Measurements from ENCODE around the gene PRDM10.
A peak's percentile ranks its signal among the peaks of the same experiment; 100 is the strongest.

Gene PRDM10

DNA sequence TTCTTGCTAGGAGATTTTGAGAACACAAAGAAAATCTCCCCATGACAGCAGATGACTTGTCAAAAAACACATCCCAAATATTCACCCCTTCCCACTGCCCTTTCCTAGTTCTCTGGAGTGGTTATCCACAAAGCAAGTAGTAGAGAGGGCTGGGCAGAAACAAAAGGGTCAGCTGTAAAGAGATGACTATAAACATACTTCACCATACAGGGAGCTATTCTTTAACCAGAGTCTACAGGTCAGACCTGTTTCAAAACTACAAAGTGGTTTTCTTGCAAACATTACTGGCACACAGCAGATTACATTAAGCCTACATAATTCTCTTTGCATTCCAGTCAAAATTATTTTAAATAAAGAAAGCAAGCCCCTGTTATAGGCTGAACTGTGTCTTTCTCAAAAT is 59.6 kb downstream of the PRDM10 start:
- no peak for DNase-seq

DNA sequence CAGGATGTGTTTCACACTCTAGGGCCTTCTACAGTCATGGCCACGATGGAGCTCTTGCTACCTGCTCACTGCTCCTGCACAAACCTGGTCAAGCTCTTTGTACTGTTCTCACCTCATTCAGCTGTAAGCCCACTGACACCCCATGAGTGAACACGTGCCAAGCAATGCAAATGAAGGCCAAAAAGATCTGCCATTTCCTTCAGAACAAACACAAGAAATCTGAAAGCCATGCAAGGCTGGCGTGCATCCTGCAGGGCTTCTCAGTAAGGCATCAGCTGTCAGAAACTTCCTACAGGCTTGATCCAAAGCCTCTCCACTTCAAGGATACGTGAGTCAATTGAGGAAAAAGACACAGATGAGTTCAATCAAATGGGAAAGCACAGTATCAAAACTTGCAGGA is 63.1 kb downstream of the PRDM10 start:
- DNase-seq = no peak

GRCh38 chr11:129938764-129939163 is 63.9 kb downstream of the PRDM10 start:
- DNase-seq = no peak

- DNase-seq = no peak
Measured at GRCh38 chr11:129937592-129938238, 64.9 kb downstream of the PRDM10 start.

- DNase-seq = no peak
Measured at GRCh38 chr11:129935723-129936122, 66.9 kb downstream of the PRDM10 start.

- DNase-seq = no peak
Measured at GRCh38 chr11:129933891-129934290, 68.7 kb downstream of the PRDM10 start.

- DNase-seq = no peak
Measured at GRCh38 chr11:129933262-129933661, 69.4 kb downstream of the PRDM10 start.

GRCh38 chr11:129932381-129933067 is 70.1 kb downstream of the PRDM10 start:
- DNase-seq = no peak

- DNase-seq = no peak
Measured at GRCh38 chr11:129930743-129931142, 71.9 kb downstream of the PRDM10 start.

- no peak for DNase-seq
Measured at GRCh38 chr11:129930296-129930695, 72.3 kb downstream of the PRDM10 start.

GRCh38 chr11:129929721-129930120 is 72.9 kb downstream of the PRDM10 start:
- no peak for DNase-seq

DNA sequence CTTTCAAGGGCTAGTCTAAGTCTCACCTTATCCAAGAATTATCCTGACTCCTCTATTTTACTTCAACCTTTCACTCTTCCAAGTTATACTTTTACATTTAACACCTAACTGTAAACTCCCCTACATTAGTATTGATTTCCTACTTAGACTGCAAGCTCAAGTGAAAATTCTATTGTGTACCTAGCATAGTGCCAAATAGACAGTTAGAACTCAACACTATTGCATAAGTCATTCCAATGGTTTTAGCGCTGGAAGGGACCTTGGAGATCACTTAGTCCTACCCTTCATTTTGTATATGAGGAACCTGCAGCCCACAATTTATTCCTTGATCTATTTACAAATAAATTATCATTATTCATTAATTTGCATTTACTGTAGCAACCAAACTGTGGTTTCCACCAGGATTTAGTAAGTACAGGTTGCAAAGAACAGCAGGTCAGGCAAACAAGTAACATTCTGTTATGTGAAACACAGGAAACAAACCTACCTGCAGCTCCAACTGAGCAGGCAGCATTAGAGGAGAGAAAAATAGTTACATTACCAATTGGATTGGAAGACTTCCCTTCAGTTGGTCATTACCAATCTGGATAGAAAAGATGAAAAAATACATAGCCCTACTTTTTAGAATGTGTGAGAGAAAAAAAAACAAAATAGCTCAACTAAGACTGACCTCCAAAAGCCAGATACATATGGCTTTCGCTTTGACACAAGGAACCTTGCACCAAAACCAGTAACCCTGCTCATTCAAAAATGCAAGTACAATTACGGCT is 73.5 kb downstream of the PRDM10 start:
- no peak for DNase-seq

DNA sequence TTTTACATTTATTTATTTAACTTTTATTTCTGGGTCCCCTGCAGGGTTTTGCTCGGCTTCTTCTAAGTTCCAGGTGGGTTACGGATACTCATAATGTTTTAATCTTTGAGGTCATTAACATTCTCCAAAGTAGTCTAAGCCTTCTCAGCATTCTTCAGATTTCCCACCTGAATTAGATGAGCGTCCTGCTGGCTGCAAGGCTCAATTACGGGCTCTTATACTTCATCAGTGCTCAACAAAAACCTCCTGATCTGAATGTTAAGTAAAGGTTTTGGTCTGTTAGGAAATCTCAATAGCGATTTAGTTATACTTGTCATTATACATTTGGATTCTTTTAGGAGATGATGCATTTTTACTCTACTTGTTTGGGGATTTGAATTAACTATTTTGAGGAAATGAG is 80.0 kb downstream of the PRDM10 start:
- no peak for DNase-seq

DNA sequence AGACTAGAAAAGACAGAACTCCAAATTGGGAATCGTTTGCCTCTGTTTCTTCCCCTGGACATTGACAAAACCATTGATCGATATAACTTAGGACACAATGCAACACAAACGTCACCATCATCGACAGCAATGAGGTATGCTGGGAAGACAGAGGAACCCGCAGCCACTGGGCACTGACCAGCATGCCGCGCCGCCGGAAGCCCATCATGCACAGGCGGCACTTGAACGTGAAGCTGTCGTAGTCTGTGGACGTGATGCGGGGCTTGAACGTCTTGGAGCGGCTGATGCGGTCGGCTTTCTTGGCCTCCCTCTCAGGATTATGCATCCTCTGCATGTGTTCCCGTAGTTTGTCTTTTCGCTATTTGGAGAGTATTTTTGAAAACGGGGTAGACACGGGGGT is 84.3 kb downstream of the PRDM10 start:
- DNase-seq = no peak

DNA sequence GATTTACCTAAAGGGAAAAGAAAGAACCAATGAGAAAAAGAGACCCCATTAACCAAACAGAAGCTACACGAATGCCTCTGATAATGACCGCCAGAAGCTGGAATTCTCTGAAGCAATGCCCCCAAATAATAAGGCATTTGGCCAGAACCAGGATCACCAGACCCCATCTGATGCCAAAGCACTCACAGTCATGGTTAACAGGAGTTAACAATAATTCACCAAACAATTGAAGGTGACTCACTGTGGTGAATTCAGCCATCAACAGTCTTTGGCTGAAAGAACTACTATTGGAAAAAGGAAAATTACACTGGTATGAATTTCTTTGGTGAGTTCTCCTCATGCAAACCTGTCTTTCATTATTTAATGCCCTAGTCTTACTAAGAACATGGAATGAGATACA is 85.4 kb downstream of the PRDM10 start:
- no peak for DNase-seq

DNA sequence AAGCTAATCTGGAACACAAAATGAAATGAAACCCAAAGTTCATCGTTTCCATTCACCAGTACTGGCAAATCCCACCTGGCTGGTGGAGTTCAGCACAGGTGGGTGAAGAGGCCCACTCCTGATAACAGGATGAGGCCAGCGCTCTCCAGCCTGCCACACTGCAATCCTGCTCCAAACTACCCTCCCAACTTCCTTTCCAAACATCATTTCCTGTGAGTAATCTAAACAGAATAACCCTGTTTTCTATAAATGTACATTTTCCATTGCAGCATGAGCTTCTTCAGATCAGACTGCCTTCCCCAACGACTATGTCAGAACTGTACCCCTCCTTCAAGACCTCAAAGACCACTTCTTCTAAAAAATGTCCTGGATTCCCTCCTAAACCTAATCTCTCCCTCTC is 91.3 kb downstream of the PRDM10 start:
- peak; percentile 23 for DNase-seq

DNA sequence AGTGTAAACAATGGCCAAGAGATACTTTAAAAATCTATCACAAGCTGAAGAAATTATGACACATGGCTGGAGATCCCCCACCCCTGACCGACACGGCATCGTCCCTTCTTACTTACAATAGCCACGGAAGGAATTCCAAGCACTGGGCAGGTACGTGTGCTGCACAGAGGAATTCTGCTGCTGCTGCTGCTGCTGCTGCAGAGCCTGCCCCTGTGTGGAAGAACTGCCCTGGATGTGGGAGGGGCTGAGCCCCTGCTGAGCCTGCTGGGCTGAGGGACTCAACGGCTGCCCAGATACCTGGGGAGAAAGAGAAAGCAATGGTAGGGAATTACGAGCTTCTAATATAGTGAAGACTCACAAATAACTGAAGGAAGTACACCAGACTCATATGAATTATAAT is 92.3 kb downstream of the PRDM10 start:
- DNase-seq = no peak

- DNase-seq = no peak
Measured at GRCh38 chr11:129905402-129905801, 97.2 kb downstream of the PRDM10 start.

DNA sequence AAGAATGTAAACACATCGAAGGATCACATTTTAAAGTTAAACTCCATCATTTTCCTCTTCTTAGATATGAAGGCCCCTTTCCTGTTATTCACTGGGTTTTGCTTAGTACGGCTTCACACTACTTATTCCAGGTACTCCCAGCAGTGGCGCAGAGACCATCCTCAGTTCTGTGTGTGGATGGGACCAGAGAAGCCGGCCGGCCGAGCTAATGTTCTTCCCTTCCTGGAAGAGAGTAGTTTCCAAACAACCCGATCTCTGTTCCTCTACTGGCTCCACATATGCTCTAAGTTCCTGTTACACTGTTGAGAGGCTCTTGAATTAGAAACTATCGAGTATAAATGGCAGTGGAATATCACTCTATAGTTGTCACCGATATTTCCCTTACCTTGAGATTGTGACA is 106.6 kb downstream of the PRDM10 start:
- no peak for DNase-seq

DNA sequence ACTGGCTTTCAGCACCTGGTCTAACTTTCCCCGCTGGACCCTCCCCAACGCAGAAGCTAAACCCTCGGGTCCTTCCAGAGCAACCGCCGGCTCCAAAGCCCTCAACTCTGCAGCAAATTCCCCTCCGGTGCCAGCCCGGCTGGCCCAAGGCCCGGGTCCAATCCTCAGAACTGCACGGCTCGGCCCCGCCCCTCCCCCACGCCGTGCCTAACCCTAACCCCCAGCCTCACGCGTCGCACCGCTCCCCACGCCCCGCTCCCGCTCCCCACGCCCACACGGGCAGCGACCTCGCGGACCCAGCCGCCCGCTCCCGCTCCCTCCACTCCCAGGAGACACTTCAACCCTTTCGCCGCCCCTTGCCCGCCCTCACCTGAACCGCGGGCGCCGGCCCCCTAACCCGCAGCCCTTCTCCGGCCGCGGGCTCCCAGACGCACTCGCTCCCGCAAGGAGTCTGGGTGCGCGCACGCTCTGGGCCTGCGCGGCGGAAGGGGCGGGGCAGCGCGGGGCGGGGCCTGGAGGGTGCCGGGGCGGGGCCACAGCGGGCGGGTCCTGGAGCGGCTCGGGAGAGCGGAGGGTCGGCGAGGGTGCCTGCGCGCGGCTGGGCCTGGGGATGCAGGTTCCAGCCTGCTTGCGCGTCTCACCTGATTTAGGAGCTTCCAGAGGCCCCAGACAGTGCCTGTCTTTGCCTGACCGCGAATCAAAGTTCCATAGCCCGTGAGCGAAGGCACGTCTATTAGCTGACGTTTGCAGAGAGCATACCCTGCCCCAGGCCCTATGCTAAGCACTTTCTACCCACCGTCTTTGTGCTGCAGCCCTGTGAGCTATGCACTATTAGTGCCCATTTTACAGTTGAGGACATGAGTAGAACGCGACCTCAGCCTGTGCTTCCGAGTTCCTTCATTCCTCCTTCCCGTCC is 107.3 kb downstream of the PRDM10 start, which contains the start of gene NFRKB:
TSS of gene NFRKB (minus strand) at position 453 of the 916 bp plus-strand sequence. CDS start 2,729 bp downstream, outside the sequence.
- DNase-seq = peak; percentile 77

- DNase-seq = peak; percentile 6
Measured at GRCh38 chr11:129894278-129895125, 108.1 kb downstream of the PRDM10 start.

- no peak for DNase-seq
Measured at GRCh38 chr11:129888451-129888850, 114.2 kb downstream of the PRDM10 start.
